Esophagus muscularis mucosa (tissue), 4 donors: ENCODE data around the gene PPP1CA. TPM values are rescaled to one million over a fixed set of nuclear protein-coding genes. Genes with fewer than 3 reads are reported as not detected.
"Not testable (repeated sequence)": the region's sequence is repeated elsewhere in the genome, so short reads cannot be mapped to it uniquely, and the experiment has no call there.

Experiments used
- DNase-seq: peaks from one replicate; pipeline ENCODE4 v3.0.0-alpha.2; 2017; ENCODE audit errors: extremely low spot score
- H3K27ac ChIP-seq, 4 donors: fragments of 200-600 bp; sonication (generic); replicated peaks in 1 of 4; 1 replicate in 3 of 4; 2 replicates in 1 of 4; pipeline ENCODE4 v1.5.1; 2016 to 2019; ENCODE audit warnings: mild to moderate bottlenecking in 1 of 4
- H3K27me3 ChIP-seq, 4 donors: fragments of 200-600 bp; sonication (generic); one replicate each; pipeline versions ENCODE4 v1.5.1 to v1.6.0; 2016 to 2019
- H3K36me3 ChIP-seq, 4 donors: fragments of 200-600 bp; sonication (generic); one replicate each; pipeline ENCODE4 v1.5.1; 2016 to 2019
- H3K4me1 ChIP-seq, 4 donors: fragments of 200-600 bp; sonication (generic); one replicate each; pipeline ENCODE4 v1.5.1; 2016 to 2019
- H3K4me3 ChIP-seq, 4 donors: fragments of 200-600 bp; sonication (generic); 1 replicate in 2 of 4; 2 replicates in 2 of 4; pipeline ENCODE4 v1.5.1; 2016 to 2019; ENCODE audit warnings: mild to moderate bottlenecking in 4 of 4, moderate library complexity in 1 of 4
- H3K9me3 ChIP-seq, 4 donors: fragments of 200-600 bp; sonication (generic); 1 replicate in 3 of 4; 2 replicates in 1 of 4; pipeline ENCODE4 v1.5.1; 2016 to 2019
- EP300 ChIP-seq: sonication (generic); formaldehyde crosslinking; IDR thresholded peaks from one replicate; pipeline ENCODE4 v1.6.1; 2017; ENCODE audit warnings: antibody characterized with exemption
- POLR2A ChIP-seq: fragments of 450-650 bp; IDR thresholded peaks from one replicate; pipeline ENCODE4 v1.6.1; 2017; ENCODE audit warnings: antibody characterized with exemption, moderate library complexity, mild to moderate bottlenecking, low read depth
- POLR2AphosphoS5 ChIP-seq, 2 donors: sonication (generic); formaldehyde crosslinking; IDR thresholded peaks; one replicate each; pipeline ENCODE4 v1.6.1; 2017; ENCODE audit warnings: antibody characterized with exemption in 2 of 2
- WGBS: methylation state at CpG from one replicate; pipeline ENCODE4 v1.1.5; 2018; 5-methylcytosine and 5-hydroxymethylcytosine counted together
- intact Hi-C: fragments of 100-400 bp; cut with DNase I; formaldehyde crosslinking; loops from one replicate; pipeline ENCODE4 v1.15.1; 2023
- total RNA-seq, 4 donors: library from RNA; depleted of rRNA; stranded (reverse); fragments of >200 nt; gene quantifications; one replicate each; pipeline versions ENCODE4 v1.1.0 to v1.2.1, GENCODE V29; 2016
- TF ChIP-seq, protein P1 (sequence below), 3 experiments: fragments of 200-600 bp in 2 of 3; fragments of 450-650 bp in 1 of 3; sonication (generic) in 2 of 3; IDR thresholded peaks; one replicate each; pipeline ENCODE4 v1.5.1; 2017 to 2019; ENCODE audit warnings: antibody characterized with exemption in 3 of 3, mild to moderate bottlenecking in 2 of 3, moderate library complexity in 1 of 3

Gene PPP1CA
- total RNA-seq, 4 donors from 2014 or later = 56.9 to 87.3 (median 78.7) TPM

DNA sequence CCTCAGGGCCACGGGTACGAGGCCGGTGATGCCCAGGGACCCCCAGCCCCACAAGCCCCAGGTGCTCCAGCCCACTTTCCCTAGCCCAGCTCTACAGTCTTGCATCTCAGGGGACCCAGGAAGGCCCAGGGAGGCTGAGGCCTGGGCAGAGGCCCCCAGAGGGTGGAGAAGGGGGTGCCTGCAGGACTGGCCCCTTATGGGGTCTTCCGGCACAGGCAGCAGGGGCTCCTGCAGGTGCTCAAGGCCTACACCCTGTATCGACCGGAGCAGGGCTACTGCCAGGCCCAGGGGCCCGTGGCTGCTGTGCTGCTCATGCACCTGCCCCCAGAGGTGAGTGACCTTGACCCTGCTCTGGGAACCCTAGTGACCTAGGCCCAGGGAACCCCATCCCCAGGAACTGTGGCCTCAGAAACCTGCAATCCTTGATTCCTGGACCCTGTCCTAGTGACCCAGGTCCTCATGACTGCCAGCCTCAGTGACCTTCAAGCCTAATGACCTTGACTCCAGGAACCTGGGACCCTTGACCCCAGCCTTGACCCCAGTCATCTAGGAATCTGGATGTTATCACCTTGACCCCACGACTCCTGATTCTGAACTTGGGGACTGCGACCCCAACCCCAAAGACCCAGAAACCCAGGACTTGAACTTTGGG, 4.2 kb upstream of the PPP1CA start:
- Histone ChIP-seq H3K36me3 (no peaks in the 10 kb centered on the region), H3K27me3 (peaks cover 0 to 78% (median 9%) of the 10 kb centered on the region in 4 donors), H3K27ac (no peak overlapping the region), H3K9me3 (no peaks in the 10 kb centered on the region), H3K4me1 (peaks cover 8 to 36% (median 28%) of the 10 kb centered on the region in 4 donors), H3K4me3 (no peak overlapping the region)
- TF ChIP-seq POLR2A (no peak), POLR2AphosphoS5 (IDR thresholded peaks at IDR 0.05) (no peak), EP300 (no peak)
- TF ChIP-seq, protein P1, sequence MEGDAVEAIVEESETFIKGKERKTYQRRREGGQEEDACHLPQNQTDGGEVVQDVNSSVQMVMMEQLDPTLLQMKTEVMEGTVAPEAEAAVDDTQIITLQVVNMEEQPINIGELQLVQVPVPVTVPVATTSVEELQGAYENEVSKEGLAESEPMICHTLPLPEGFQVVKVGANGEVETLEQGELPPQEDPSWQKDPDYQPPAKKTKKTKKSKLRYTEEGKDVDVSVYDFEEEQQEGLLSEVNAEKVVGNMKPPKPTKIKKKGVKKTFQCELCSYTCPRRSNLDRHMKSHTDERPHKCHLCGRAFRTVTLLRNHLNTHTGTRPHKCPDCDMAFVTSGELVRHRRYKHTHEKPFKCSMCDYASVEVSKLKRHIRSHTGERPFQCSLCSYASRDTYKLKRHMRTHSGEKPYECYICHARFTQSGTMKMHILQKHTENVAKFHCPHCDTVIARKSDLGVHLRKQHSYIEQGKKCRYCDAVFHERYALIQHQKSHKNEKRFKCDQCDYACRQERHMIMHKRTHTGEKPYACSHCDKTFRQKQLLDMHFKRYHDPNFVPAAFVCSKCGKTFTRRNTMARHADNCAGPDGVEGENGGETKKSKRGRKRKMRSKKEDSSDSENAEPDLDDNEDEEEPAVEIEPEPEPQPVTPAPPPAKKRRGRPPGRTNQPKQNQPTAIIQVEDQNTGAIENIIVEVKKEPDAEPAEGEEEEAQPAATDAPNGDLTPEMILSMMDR (IDR thresholded peaks at IDR 0.05) = no peak
- DNase-seq = no peak
- 88% methylated on average over 2 of the region's 9 CpGs for WGBS
- intact Hi-C loops = no loop called here

DNA sequence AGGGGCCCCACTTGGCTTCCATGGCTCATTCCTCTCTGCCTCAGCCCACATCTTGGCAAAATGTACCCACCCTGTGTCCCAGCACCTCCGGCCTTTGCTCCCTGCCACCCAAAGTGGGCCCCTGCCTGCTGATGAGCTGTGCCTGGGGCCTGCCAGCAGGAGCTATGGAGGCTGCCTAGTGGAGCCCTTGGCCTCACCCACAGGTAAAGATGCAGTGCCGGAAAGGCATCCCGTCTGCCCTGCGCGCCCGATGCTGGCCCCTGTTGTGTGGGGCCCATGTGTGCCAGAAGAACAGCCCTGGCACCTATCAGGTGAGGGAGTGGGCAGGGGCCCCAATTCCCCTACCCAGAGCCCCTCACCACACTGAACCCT, 3.5 kb upstream of the PPP1CA start:
- TF ChIP-seq, protein P1 (IDR thresholded peaks at IDR 0.05) = no peak
- TF ChIP-seq POLR2A (no peak), POLR2AphosphoS5 (IDR thresholded peaks at IDR 0.05) (no peak), EP300 (no peak)
- Histone ChIP-seq H3K4me1 (peaks cover 15 to 37% (median 34%) of the 10 kb centered on the region in 4 donors), H3K9me3 (no peaks in the 10 kb centered on the region), H3K4me3 (peak overlapping the region in 1 of 4 donors; percentile 41), H3K36me3 (peaks cover 0 to 3% (median 0%) of the 10 kb centered on the region in 4 donors), H3K27me3 (peaks cover 0 to 72% (median 6%) of the 10 kb centered on the region in 4 donors), H3K27ac (no peak overlapping the region)
- DNase-seq = no peak
- intact Hi-C loops = no loop called here
- no CpG with 5 or more reads among the region's 6 CpGs for WGBS

DNA sequence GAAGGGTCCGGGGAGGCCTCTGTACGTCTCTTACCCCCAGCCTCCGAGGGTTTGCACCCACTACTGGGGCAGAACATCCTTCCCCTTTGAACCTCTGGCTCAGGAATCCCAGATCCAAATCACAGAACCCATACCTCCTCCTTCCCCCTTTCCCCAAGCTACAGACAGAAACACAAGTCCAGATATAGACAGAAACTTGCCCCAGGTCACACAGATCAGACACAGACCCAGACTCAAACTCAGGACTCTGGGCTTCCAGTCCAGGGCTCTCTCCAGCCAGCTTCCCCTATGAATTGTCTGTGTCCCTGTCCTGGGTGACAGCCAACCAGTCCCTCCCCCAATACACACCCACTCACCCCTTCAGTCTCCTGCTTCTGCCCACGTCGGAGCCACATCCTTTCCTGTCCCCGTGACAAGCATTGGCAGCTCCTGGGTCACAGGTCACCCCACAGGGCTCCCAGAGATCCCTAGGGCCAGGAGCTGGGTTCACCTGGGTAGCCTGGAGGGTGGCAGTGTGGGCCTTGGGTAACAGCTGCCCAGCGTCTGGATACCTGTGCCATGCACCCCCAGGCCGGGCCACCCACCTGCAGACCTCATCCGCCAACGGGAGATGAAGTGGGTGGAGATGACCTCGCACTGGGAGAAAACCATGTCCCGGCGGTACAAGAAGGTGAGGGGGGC, 3.0 kb upstream of the PPP1CA start:
- H3K4me1 ChIP-seq = peaks cover 20 to 37% (median 36%) of the 10 kb centered on the region in 4 donors
- intact Hi-C loops = loop anchor here (5.0 kb wide), 2 partner anchors 63 to 103 kb away; partner anchors contain the start of genes CDK2AP2, PITPNM1 and TMEM134
- no peaks in the 10 kb centered on the region for H3K9me3 ChIP-seq
- H3K27ac ChIP-seq = no peak overlapping the region
- peaks cover 0 to 67% (median 3%) of the 10 kb centered on the region in 4 donors for H3K27me3 ChIP-seq
- WGBS = 61% methylated on average over 9 of the region's 13 CpGs
- TF ChIP-seq POLR2A = no peak
- TF ChIP-seq EP300 = no peak
- TF ChIP-seq, protein P1 (IDR thresholded peaks at IDR 0.05) = no peak
- TF ChIP-seq POLR2AphosphoS5 (IDR thresholded peaks at IDR 0.05) = no peak
- peaks cover 0 to 8% (median 3%) of the 10 kb centered on the region in 4 donors for H3K36me3 ChIP-seq
- DNase-seq = no peak
- H3K4me3 ChIP-seq = peak overlapping the region in 3 of 4 donors; percentile 10 to 41 (median 10)

DNA sequence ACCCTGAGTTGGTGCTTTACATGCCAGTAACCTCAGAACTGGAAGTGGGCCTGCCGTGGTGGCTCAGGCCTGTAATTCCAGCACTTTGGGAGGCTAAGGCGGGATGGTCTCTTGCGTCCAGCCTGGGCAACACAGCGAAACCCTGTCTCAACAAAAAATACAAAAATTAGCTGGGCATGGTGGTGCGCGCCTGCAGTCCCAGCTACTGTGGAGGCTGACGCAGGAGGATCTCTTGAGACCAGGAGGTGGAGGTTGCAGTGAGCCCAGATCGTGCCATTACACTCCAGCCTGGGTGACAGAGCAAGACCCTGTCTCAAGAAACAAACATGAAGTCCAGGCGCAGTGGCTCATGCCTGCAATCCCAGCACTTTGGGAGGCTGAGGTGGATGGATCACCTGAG, 1.4 kb upstream of the PPP1CA start:
- H3K27me3 ChIP-seq = peaks cover 0 to 51% (median 0%) of the 10 kb centered on the region in 4 donors
- intact Hi-C loops = loop anchor here (5.0 kb wide), 2 partner anchors 64 to 104 kb away; partner anchors contain the start of genes CDK2AP2, PITPNM1 and TMEM134
- peaks cover 9 to 24% (median 19%) of the 10 kb centered on the region in 4 donors for H3K36me3 ChIP-seq
- H3K4me3 ChIP-seq = peak overlapping the region in 1 of 4 donors; percentile 10
- not testable (repeated sequence) for H3K27ac ChIP-seq, H3K9me3 ChIP-seq, DNase-seq
- H3K4me1 ChIP-seq = peaks cover 23 to 41% (median 36%) of the 10 kb centered on the region in 4 donors
- WGBS = 93% methylated on average over 9 of the region's 9 CpGs

DNA sequence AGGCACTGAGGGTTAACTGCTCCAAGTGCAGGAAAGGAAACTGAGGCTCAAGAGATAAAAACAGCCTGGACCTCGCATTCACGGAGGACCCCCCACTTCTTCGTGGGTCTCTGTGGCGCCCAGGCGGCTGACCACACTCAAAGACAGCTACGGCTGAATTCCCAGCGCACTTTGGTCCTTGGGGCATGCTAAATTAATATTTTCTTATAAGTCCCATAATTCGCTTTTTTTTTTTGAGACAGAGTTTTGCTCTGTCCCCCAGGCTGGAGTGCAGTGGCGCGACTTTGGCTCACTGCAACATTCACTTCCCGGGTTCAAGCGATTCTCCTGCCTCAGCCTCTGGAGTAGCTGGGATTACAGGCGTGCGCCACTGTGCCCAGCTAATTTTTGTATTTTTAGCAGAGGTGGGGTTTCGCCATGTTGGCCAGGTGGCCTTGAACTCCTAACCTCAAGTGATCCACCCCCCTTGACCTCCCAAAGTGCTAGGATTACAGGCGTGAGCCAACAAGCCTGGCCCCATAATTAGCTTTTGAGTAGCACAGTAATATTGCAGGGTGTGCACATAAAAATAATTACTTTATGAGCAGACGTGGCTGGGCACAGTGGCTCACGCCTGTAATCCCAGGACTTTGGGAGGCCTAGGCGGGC, 658 bp upstream of the PPP1CA start:
- intact Hi-C loops = loop anchor here (5.0 kb wide), 2 partner anchors 65 to 105 kb away; partner anchors contain the start of genes CDK2AP2, PITPNM1 and TMEM134
- peaks cover 17 to 32% (median 26%) of the 10 kb centered on the region in 4 donors for H3K36me3 ChIP-seq

More for the DNA sequence above, 658 bp upstream of the PPP1CA start:
- Histone ChIP-seq H3K27ac (peak overlapping the region; percentile 93 to 98 (median 94)), H3K27me3 (peaks cover 0 to 44% (median 0%) of the 10 kb centered on the region in 4 donors), H3K4me3 (peak overlapping the region; percentile 80 to 92 (median 88)), H3K4me1 (peaks cover 23 to 45% (median 38%) of the 10 kb centered on the region in 4 donors)
- not testable (repeated sequence) for DNase-seq, H3K9me3 ChIP-seq
- 56% methylated on average over 19 of the region's 19 CpGs for WGBS
